ENCODE measurements around the gene NLRP4.

NLRP4 gene, protein sequence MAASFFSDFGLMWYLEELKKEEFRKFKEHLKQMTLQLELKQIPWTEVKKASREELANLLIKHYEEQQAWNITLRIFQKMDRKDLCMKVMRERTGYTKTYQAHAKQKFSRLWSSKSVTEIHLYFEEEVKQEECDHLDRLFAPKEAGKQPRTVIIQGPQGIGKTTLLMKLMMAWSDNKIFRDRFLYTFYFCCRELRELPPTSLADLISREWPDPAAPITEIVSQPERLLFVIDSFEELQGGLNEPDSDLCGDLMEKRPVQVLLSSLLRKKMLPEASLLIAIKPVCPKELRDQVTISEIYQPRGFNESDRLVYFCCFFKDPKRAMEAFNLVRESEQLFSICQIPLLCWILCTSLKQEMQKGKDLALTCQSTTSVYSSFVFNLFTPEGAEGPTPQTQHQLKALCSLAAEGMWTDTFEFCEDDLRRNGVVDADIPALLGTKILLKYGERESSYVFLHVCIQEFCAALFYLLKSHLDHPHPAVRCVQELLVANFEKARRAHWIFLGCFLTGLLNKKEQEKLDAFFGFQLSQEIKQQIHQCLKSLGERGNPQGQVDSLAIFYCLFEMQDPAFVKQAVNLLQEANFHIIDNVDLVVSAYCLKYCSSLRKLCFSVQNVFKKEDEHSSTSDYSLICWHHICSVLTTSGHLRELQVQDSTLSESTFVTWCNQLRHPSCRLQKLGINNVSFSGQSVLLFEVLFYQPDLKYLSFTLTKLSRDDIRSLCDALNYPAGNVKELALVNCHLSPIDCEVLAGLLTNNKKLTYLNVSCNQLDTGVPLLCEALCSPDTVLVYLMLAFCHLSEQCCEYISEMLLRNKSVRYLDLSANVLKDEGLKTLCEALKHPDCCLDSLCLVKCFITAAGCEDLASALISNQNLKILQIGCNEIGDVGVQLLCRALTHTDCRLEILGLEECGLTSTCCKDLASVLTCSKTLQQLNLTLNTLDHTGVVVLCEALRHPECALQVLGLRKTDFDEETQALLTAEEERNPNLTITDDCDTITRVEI

DNA sequence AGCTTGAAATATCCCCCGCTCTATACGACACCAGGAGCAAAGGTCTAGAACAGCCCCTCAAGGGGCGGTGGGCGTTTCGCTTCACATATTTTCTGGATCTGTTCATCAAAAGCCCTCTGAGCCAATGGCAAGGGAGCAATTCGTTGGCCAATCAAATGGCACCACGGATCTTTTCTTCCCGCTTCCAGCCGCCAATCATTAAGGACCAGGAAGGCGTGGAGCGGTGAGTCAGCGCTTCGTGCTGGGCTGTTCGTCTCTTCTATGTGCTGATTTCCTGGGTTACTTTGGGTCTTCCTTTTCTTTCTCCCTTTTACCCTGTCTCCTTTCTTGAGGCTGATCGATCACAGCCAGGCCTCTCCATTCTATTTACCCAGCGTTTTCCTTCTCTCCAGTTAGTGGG is at the start of gene NLRP4:
Gene NLRP4 (plus strand): TSS at position 201 of the 400 bp plus-strand sequence. CDS start 15,541 bp downstream, outside the sequence.
- no peak for DNase-seq (ENCODE audit: low read depth)

- DNase-seq (ENCODE audit: low read depth): no peak
Measured at GRCh38 chr19:55795021-55795420, 41.3 kb upstream of the NLRP4 start.

DNA sequence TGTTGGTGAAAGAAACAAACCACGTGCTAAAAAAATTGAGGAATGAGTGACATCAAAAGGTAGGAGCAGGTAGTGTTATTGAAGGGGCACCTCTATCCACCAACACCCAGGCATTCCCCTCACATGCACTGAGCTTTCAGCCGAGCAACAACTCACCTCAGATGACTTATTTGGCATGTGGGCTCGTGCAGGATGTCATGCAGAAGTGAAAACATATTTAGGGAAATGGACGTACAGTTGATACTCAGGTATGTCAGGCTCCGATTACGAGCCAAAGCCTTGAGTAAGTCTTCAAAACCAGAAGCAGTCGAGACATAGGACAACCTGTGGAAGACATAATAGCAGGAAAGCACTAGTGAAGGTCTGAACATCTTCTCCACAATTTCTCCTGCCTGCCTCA is 34.9 kb upstream of the NLRP4 start:
- DNase-seq (ENCODE audit: low read depth): no peak

DNA sequence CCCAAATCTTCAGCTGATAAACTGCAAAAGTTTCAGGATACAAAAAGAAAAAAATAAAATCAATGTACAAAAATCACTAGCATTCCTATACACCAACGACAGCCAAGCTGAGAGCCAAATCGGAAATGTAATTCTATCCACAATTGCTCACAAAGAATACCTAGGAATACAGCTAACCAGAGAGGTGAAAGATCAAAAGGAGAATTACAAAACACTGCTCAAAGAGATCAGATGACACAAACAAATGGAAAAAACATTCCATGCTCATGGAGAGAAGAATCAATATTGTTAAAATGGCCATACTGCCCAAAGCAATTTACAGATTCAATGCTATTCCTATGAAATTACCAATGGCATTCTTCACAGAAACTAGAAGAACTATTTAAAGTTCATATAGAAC is 34.1 kb upstream of the NLRP4 start:
- DNase-seq (ENCODE audit: low read depth): no peak

DNA sequence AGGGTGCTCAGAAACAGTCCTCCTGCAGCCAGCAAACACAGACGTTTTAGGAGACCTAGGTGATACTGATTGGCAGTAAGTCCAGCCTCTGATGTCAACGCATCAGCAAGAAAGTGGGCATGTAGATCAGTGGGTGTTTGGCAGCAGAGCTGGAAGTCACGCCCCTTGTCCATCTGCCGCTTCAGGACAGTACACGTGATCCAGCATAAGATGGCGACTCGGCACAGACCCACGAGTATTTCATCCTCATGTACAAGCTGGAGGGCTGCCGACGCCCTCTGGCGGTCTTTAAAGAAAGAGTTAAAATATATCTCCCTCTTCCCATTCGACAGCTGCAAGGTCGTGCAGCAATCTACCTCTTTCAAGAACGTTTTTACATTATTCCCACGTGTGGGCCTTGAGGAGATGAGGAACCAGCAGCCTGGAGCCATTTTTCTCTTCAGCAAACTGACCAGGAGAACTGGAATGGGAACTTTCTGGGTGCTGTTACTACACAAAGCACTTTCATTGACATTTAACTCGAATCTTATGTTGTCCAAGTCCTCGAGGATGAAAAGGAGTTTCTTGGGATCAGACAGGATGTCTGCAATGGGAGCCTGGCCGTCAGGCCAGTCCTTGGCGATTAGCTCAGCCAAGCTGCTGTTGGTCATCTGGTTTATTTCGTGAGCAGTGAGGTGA is 26.8 kb upstream of the NLRP4 start:
- no peak for DNase-seq (ENCODE audit: low read depth)

- DNase-seq (ENCODE audit: low read depth): no peak
Measured at GRCh38 chr19:55811340-55811739, 25.0 kb upstream of the NLRP4 start.

GRCh38 chr19:55812449-55812848 is 23.9 kb upstream of the NLRP4 start:
- DNase-seq (ENCODE audit: low read depth): no peak

- DNase-seq (ENCODE audit: low read depth): no peak
Measured at GRCh38 chr19:55813906-55814305, 22.4 kb upstream of the NLRP4 start.

DNA sequence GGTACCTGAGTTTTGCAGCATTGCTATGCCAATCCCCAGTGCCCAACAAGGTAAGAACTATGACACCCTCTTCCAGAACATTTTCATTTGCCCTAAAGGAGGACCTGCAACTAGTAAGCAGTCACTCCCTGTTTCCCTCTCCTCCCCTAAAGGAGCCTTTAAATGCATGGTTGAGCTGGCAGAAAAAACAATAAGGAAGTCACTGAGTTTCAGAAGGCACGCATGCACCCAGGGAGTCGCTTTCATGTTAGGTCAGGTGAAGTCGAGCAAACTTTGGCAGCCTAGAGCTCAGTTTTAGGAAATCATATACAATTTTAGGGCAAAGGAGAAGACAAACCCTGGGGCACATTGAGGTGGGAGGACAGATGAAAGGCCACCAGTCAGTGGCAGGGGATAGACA is 16.3 kb upstream of the NLRP4 start:
- DNase-seq (ENCODE audit: low read depth): no peak

DNA sequence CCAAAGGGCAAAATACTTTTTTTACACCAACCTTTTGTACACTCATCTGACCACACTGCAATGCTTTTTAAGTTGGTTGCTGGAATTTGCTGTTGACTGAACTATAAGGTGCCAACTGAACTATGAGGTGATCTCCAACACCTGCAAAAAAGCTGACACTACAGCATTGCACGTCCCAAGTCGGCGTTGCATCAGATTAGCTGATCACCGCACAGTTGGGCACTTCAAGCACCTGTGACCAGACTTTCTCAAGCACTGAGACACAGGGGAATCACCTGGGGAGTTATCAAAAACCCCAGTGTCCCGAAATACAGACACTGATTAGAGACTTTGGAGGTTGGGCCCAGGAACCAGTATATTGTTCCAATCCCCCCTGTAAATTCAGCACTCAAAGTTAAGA is 5.7 kb upstream of the NLRP4 start:
- no peak for DNase-seq (ENCODE audit: low read depth)

- no peak for DNase-seq (ENCODE audit: low read depth)
Measured at GRCh38 chr19:55831846-55832245, 4.5 kb upstream of the NLRP4 start, which contains the start of gene NLRP11. Gene NLRP11, minus strand, starts transcription at chr19:55831999. Its CDS starts 13,825 bp downstream, at chr19:55818174.

DNA sequence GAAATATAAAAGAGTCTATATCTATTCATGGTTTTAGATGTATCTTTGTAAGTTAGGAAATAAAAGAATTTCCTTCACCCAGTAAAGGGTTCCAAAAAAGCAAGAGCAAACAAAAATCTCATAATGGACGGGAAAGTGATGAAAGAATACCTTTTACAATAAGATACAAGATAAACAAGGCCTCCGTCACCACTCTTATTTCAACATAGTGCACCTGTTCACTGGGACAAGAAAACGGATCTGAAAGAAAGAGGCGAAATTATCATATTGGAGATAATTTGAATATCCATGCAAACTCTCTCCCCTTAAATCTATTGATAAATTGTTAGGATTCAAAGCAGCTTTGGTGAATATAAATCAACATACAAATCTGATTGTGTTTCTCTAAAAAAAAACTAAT is 3.7 kb upstream of the NLRP4 start:
- no peak for DNase-seq (ENCODE audit: low read depth)

DNA sequence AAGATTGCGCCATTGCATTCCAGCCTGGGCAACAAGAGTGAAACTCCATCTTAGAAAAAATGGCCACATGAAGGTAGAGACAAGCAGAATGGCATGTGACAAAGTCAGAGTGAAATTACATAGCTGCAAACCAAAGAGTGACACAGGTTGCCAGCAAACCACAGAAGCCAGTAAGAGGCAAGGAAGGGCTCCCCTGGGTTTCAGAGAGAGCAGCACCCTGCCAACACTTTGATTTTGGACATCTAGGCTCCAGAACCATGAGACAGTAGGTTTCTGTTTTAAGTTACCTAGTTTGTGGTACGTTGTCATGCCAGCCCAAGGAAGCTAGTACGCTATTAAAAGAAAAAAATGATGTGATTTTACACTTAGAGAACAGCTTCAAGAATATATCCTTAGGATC is 1.9 kb downstream of the NLRP4 start:
- no peak for DNase-seq (ENCODE audit: low read depth)

- no peak for DNase-seq (ENCODE audit: low read depth)
Measured at GRCh38 chr19:55838906-55839305, 2.6 kb downstream of the NLRP4 start.

DNA sequence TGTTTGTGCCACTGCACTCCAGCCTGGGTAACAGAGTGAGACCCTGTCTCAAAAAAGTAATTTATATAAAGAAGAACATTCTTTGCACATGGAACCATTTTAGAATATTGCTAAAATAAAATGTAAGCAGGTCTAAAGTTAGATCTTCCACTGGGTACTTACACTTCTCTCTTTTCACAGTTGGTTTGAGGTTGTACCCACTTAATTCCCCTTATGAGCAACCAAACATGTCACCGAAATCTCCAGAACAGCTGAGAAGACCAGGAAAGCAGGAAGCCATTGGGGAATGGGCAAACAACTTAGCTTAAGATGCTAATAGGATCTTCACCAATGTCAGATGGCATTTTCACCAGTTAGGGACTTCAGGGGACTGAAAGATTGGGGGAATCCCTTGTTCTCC is 18.8 kb downstream of the NLRP4 start:
- no peak for DNase-seq (ENCODE audit: low read depth)

- DNase-seq (ENCODE audit: low read depth): no peak
Measured at GRCh38 chr19:55857149-55857548, 20.8 kb downstream of the NLRP4 start.

DNA sequence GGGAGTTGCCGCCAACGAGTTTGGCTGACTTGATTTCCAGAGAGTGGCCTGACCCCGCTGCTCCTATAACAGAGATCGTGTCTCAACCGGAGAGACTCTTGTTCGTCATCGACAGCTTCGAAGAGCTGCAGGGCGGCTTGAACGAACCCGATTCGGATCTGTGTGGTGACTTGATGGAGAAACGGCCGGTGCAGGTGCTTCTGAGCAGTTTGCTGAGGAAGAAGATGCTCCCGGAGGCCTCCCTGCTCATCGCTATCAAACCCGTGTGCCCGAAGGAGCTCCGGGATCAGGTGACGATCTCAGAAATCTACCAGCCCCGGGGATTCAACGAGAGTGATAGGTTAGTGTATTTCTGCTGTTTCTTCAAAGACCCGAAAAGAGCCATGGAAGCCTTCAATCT is 21.6 kb downstream of the NLRP4 start:
- DNase-seq (ENCODE audit: low read depth): no peak

DNA sequence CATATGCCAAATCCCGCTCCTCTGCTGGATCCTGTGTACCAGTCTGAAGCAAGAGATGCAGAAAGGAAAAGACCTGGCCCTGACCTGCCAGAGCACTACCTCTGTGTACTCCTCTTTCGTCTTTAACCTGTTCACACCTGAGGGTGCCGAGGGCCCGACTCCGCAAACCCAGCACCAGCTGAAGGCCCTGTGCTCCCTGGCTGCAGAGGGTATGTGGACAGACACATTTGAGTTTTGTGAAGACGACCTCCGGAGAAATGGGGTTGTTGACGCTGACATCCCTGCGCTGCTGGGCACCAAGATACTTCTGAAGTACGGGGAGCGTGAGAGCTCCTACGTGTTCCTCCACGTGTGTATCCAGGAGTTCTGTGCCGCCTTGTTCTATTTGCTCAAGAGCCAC is 22.1 kb downstream of the NLRP4 start:
- no peak for DNase-seq (ENCODE audit: low read depth)

DNA sequence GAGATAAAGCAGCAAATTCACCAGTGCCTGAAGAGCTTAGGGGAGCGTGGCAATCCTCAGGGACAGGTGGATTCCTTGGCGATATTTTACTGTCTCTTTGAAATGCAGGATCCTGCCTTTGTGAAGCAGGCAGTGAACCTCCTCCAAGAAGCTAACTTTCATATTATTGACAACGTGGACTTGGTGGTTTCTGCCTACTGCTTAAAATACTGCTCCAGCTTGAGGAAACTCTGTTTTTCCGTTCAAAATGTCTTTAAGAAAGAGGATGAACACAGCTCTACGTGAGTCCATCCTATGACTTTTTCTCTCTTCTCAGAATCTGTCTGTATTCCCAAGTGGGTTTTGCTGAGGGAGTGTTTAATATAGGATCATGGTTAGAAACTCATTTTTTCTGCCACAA is 22.6 kb downstream of the NLRP4 start:
- no peak for DNase-seq (ENCODE audit: low read depth)

- no peak for DNase-seq (ENCODE audit: low read depth)
Measured at GRCh38 chr19:55866521-55866920, 30.2 kb downstream of the NLRP4 start.

DNA sequence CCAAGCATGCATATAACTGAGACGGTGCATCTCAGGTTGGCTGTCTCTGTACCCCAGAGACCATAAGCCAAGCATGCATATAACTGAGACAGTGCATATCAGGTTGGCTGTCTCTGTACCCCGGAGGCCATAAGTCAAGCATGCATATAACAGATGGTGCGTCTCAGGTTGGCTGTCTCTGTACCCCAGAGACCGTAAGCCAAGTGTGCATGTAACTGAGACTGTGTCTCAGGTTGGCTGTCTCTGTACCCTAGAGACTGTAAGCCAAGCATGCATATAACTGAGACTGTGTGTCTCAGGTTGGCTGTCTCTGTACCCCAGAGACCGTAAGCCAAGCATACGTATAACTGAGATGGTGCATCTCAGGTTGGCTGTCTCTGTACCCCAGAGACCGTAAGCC is 30.8 kb downstream of the NLRP4 start:
- DNase-seq (ENCODE audit: low read depth): no peak

GRCh38 chr19:55870736-55871135 is 34.4 kb downstream of the NLRP4 start:
- DNase-seq (ENCODE audit: low read depth): no peak

Measured in stimulated activated CD8-positive, alpha-beta memory T cell treated with anti-CD3 and anti-CD28 coated beads, Interleukin-12 subunit alpha, Interleukin-12 subunit beta, amount 100 ng/mL, for 4 hours (primary cell).